GM18907 (cell line): ENCODE data around the gene RDH5.

Experiments used
- ATAC-seq: cut with Tn5 transposase; IDR thresholded peaks from one replicate; pipeline ENCODE4 v1.9.1; 2021; ENCODE audit warnings: mild to moderate bottlenecking, moderate library complexity; ENCODE audit not compliant: unreplicated experiment

Gene RDH5, protein sequence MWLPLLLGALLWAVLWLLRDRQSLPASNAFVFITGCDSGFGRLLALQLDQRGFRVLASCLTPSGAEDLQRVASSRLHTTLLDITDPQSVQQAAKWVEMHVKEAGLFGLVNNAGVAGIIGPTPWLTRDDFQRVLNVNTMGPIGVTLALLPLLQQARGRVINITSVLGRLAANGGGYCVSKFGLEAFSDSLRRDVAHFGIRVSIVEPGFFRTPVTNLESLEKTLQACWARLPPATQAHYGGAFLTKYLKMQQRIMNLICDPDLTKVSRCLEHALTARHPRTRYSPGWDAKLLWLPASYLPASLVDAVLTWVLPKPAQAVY

GRCh38 chr12:55720071-55720564 lies at the start of gene RDH5:
RDH5 (plus strand) TSS chr12:55720393; CDS start chr12:55721185, 792 bp downstream.
- ATAC-seq, result no peak

DNA sequence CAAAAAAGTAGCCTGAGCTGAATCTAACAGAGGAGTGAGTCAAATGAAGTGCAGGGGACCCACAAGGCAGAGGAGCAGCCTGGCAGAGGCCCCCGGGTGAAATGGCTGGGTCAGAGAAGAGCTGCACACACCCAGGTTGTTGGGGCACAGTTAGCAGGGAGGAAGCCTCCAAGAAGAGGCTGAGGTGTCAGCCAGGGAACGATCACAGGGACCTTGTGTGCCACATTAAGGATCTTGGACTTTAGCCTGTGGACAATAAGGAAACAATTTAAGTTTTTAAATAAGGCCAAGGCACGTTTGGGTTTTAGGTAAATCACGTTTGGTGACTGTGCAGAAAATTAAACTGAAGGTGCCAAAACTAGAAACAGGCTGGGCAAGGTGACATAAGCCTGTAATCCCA lies 48.4 kb upstream of the RDH5 start:
- ATAC-seq, result no peak

GRCh38 chr12:55673638-55674037 lies 46.6 kb upstream of the RDH5 start:
- peak; percentile 99 for ATAC-seq

DNA sequence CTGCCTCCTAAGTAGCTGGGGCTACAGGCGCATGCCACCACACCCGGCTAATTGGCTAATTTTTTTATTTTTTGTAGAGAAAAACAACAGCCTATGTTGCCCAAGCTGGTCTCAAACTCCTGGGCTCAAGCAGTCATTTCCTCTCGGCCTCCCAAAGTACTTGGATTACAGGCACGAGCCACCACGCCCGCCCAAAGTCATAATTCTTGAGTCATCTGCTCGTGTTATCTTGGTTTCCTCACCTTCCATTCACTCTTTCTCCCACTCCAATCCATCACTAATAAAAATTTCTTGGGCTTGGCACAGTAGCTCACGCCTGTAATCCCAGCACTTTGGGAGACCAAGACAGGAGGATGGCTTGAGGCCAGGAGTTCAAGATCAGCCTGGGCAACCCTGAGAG lies 44.5 kb upstream of the RDH5 start:
- no peak for ATAC-seq

GRCh38 chr12:55676707-55677106 lies 43.5 kb upstream of the RDH5 start:
- ATAC-seq, result no peak

- no peak for ATAC-seq
These were observed 40.5 kb upstream of the RDH5 start for GRCh38 chr12:55679691-55680090.

DNA sequence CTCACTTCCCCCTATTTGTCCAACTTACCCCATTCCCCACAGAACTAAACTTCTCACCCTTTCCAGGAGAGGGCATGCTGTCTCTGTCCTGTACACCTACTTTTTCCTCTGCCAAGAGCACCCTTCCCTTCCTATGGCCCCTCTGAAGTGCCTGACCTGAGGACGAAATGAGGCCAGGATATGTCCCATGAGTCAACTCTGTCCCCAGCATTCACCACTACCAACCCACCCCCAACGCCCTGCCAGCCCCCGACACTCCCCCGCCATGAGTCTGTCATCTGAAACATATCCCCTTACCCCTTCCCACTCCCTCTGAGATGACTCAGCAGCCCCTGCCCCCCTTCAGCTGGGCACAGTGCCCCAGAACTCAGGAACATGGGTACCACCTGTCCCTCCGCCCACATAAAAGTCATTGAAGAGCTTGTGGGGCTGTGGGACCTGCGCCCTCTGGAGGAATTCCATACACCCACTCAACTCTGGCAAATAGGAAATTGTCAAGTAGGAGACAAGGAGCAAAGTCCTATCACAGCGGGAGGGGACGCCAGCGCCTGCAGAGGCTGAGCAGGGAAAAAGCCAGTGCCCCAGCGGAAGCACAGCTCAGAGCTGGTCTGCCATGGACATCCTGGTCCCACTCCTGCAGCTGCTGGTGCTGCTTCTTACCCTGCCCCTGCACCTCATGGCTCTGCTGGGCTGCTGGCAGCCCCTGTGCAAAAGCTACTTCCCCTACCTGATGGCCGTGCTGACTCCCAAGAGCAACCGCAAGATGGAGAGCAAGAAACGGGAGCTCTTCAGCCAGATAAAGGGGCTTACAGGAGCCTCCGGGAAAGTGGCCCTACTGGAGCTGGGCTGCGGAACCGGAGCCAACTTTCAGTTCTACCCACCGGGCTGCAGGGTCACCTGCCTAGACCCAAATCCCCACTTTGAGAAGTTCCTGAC lies 38.8 kb upstream of the RDH5 start:
- no peak for ATAC-seq

DNA sequence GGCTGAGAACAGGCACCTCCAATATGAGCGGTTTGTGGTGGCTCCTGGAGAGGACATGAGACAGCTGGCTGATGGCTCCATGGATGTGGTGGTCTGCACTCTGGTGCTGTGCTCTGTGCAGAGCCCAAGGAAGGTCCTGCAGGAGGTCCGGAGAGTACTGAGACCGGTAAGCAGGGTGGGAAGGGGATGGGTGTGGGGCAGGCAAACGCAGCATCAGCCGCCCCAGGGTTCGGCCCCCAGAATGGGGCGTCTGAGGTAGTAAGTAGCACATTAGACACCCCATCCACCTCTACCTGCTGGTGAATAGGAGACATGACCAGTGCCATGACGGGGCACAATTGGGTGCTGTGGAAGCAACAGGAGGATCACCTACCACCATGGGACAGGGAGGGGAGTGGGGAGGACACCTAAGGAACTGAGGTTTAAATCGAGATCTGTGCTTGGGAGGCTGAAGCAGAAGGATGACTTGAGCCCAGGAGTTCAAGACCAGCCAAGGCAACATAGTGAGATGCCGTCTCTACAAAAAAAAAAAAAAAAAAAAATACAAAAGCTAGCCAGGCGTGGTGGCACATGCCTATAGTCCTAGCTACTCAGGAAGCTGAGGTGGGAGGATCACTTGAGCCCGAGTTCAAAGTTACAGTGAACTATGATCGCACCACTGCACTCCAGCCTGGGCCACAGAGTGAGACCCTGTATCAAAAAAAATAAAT lies 38.0 kb upstream of the RDH5 start:
- ATAC-seq, result no peak

GRCh38 chr12:55683676-55684075 lies 36.5 kb upstream of the RDH5 start:
- ATAC-seq, result no peak

- ATAC-seq, result no peak
These were observed 35.3 kb upstream of the RDH5 start for GRCh38 chr12:55684761-55685370.

- no peak for ATAC-seq
These were observed 34.5 kb upstream of the RDH5 start for GRCh38 chr12:55685671-55686070.

GRCh38 chr12:55686366-55687010 lies 33.7 kb upstream of the RDH5 start:
- ATAC-seq, result no peak

GRCh38 chr12:55687746-55688145 lies 32.4 kb upstream of the RDH5 start:
- no peak for ATAC-seq

DNA sequence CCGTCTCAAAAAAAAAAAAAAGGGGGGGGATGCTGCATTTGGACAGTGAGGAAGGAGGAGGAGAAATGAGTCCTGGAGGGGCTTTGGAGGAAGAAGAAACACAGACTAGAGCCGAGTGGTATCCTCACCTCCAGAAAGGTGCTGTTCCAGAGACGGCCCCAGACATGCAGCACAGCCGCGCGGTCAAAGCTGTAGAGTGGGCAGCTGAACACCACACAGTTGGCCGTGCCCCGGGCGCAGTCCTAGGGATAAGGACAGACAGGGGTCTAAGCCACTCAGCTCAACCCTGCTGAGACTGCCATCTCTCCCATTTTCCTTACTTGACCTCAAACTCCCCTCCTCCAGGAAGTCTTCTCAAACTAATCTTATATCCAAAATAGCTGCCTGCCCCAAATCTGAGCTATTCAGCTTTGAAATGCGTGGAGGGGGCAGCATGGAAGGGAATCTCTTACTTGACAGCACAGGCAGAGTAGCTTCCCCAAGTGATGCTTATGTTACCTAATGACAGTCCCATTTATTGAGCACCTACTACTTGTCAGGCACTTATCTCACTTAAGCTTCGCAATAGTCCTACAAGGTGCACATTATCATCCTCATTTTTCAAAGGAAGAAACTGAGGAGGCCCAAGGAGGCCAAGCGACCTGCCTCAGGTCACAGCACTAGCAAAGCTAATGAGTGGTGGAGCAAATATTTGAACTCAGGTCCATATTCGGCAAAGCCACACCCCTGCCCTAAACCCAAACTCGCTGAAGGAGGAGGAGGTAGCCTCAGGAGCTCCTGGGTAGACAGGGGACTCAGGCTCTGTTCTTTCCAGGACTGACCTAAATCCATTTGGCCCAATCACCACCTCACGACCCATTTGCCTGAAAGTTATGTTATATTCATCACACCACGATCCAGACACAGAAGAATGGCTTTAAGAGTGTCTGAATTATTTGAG lies 31.2 kb upstream of the RDH5 start:
- ATAC-seq, result no peak

DNA sequence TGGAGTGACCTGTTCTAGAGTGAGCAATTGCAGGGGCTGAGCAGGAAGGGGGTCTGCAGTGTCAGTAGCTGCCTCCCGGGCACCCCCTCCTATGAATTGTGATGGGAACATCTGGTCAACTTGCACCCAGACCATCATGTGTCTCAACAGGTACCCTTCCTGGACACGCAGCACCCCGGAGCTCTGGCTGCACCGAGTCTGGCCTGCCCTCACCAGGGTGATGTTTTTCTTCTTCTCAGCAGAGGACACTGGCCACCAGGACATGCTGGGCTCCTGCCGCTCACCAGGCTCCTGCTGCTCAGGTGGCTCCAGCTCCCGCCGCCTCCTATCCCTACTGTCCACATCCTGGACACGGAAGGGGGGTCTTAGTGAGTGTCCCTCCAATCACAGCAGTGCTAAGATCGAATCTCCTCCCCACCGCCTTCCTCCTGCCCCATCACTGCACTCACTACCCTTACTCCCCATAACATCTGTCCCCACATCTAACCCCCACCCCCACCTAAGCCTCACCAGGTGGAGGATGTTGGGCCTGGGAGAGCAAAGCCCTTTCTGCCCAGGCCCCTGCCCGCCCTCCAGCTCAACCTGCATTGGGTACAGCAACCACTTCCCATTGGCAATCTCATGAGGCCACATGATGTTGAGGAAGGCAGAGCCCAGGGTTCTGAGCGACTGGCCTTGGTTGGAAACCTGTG lies 27.4 kb upstream of the RDH5 start:
- ATAC-seq, result no peak

GRCh38 chr12:55693323-55694187 lies 26.6 kb upstream of the RDH5 start:
- ATAC-seq, result no peak

DNA sequence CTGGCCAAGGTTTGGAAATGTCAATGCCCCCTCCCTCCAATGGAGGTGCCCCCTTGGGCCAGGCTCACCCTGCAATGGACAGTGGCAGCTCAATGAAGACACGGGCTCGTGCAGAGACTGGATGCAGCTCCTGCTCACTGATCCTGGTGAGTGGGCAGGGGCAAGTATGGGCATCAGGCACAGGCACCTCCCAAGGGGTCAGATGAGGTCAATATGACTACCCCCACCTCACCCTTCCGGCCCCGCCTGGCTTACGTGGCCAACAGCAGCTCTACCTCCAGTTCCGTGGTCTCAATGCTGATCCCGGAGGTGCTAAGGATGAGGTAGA lies 26.0 kb upstream of the RDH5 start:
- ATAC-seq, result no peak

- no peak for ATAC-seq
These were observed 25.5 kb upstream of the RDH5 start for GRCh38 chr12:55694651-55695050.
